Keratinocyte (primary cell): Measurements from ENCODE around the gene GPANK1.

Experiments used
- EZH2 ChIP-seq: IDR thresholded peaks from one replicate; pipeline ENCODE4 v1.6.1; 2012; ENCODE audit warnings: inconsistent platforms, mild to moderate bottlenecking, low read length, moderate library complexity
- TF ChIP-seq, protein P1 (sequence below), 3 experiments: IDR thresholded peaks in 1 of 3; conservative IDR thresholded peaks in 1 of 3; optimal IDR thresholded peaks in 1 of 3; 2 replicates in 2 of 3; 3 replicates in 1 of 3; pipeline versions ENCODE3 to v1.5.1; 2011; ENCODE audit warnings: low read length in 3 of 3, mild to moderate bottlenecking in 3 of 3, moderate library complexity in 2 of 3, control low read depth in 1 of 3, inconsistent platforms in 1 of 3; ENCODE audit not compliant: insufficient read depth in 2 of 3; ENCODE audit errors: extremely low read depth in 1 of 3

DNA sequence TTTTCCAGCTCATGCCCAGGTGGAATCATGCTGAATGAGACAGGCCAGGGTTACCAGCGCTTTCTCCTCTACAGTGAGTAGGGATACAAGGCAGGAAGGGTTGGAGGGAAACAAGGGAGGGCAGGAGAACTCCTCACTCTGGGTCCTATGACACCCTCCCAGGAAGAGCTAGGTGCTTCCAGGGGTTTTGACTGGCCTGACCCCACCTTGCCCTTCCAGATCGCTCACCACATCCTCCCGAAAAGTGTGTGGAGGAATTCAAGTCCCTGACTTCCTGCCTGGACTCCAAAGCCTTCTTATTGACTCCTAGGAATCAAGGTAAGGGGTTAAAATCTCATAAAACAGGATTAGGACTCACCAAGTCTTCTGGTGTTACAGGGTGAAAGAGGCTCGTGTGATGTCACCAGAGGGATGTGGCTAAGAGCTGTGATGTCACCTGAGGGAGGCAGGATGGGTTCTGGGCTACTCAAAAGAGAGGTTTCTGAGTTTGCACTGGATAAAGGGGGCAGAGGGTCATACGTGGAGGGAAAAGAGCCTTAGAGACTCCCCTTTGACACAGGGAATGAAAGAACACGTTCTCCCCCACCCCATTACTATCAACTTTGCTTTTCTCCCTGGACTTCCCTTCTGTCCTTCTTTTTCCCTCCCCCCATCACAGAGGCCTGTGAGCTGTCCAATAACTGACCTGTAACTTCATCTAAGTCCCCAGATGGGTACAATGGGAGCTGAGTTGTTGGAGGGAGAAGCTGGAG lies 7.2 kb downstream of the GPANK1 start:
- TF ChIP-seq, protein P1, sequence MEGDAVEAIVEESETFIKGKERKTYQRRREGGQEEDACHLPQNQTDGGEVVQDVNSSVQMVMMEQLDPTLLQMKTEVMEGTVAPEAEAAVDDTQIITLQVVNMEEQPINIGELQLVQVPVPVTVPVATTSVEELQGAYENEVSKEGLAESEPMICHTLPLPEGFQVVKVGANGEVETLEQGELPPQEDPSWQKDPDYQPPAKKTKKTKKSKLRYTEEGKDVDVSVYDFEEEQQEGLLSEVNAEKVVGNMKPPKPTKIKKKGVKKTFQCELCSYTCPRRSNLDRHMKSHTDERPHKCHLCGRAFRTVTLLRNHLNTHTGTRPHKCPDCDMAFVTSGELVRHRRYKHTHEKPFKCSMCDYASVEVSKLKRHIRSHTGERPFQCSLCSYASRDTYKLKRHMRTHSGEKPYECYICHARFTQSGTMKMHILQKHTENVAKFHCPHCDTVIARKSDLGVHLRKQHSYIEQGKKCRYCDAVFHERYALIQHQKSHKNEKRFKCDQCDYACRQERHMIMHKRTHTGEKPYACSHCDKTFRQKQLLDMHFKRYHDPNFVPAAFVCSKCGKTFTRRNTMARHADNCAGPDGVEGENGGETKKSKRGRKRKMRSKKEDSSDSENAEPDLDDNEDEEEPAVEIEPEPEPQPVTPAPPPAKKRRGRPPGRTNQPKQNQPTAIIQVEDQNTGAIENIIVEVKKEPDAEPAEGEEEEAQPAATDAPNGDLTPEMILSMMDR (optimal IDR thresholded peaks at IDR 0.05 in 1 of 3, IDR thresholded peaks at IDR 0.05 in 1 of 3, conservative IDR thresholded peaks at IDR 0.05 in 1 of 3; ENCODE audit: extremely low read depth in 1 of 3, insufficient read depth in 2 of 3, low read length in 3 of 3) = no peak
- no peak for TF ChIP-seq EZH2
